ENCODE data around the gene JARID2.

GRCh38 chr6:15244620-15245360, 1.1 kb upstream of the JARID2 start:
- TF ChIP-seq CTCF (IDR thresholded peaks at IDR 0.05 in 4 of 5, conservative IDR thresholded peaks at IDR 0.05 in 1 of 5) (no peak), POLR2A (IDR thresholded peaks at IDR 0.05) (peak; percentile 22 to 50)

All from gastrocnemius medialis (tissue), 4 donors.